Small intestine (tissue), 7 donors: ENCODE results near the gene C1orf216. TPM values are rescaled to one million over a fixed set of nuclear protein-coding genes. Genes with fewer than 3 reads are reported as not detected.
A peak's percentile ranks its signal among the peaks of the same experiment; 100 is the strongest.

ENCODE experiments used
- DNase-seq, 2 donors: peaks; one replicate each; pipeline versions ENCODE4 v3.0.0 to v3.0.0-alpha.2; 2013
- FAIRE-seq: peaks from 2 replicates; lab custom pipeline; 2012; peaks lifted over from hg19 to GRCh38; lab: Jason Lieb, UNC
- H3K27ac ChIP-seq, 3 donors: one replicate each; pipeline ENCODE4 v1.5.1; 2013; ENCODE audit warnings: low read length in 2 of 3, mild to moderate bottlenecking in 2 of 3, control low read depth in 1 of 3, inconsistent platforms in 1 of 3, low read depth in 1 of 3, moderate library complexity in 1 of 3
- H3K27me3 ChIP-seq, 3 donors: one replicate each; pipeline ENCODE4 v1.6.1; 2013; ENCODE audit warnings: low read length in 3 of 3, inconsistent platforms in 1 of 3; ENCODE audit not compliant: control insufficient read depth in 3 of 3, insufficient read depth in 3 of 3
- H3K36me3 ChIP-seq, 3 donors: one replicate each; pipeline ENCODE4 v1.6.1; 2013; ENCODE audit warnings: low read length in 3 of 3, inconsistent platforms in 1 of 3, low read depth in 1 of 3, mild to moderate bottlenecking in 1 of 3, moderate library complexity in 1 of 3; ENCODE audit not compliant: control insufficient read depth in 3 of 3, insufficient read depth in 2 of 3
- H3K4me1 ChIP-seq, 3 donors: one replicate each; pipeline ENCODE4 v1.6.1; 2013; ENCODE audit warnings: low read length in 2 of 3, inconsistent platforms in 1 of 3, low read depth in 1 of 3, mild to moderate bottlenecking in 1 of 3, moderate library complexity in 1 of 3; ENCODE audit not compliant: control insufficient read depth in 3 of 3, insufficient read depth in 2 of 3
- H3K4me3 ChIP-seq, 3 donors: one replicate each; pipeline ENCODE4 v1.5.1; 2013; ENCODE audit warnings: low read length in 3 of 3, control low read depth in 1 of 3, inconsistent platforms in 1 of 3, low read depth in 1 of 3, mild to moderate bottlenecking in 1 of 3, moderate library complexity in 1 of 3
- H3K9me3 ChIP-seq, 2 donors: one replicate each; pipeline ENCODE4 v1.6.1; 2013; ENCODE audit warnings: low read depth in 1 of 2, low read length in 1 of 2; ENCODE audit not compliant: control insufficient read depth in 2 of 2, insufficient read depth in 1 of 2
- WGBS, 3 donors: extraction: QIAGEN DNeasy Blood & Tissue Kit; methylation state at CpG; one replicate each; pipeline ENCODE4 v1.1.7; 2013; 5-methylcytosine and 5-hydroxymethylcytosine counted together
- polyA plus RNA-seq, 4 donors: library from polyadenylated mRNA; stranded (reverse) in 3 of 4; unstranded in 1 of 4; fragments of 200-250 nt in 3 of 4; fragments of 120-200 nt in 1 of 4; gene quantifications; one replicate each; pipeline versions ENCODE4 v1.2.1 to v1.2.3, GENCODE V29; 2013
- donor health status: healthy with polysubstance abuse.
- donor health status: control.
- donor health status: control.
- donor health status: Bipolar disorder and iron deficiency.
- donor health status: healthy.

Gene C1orf216
- polyA plus RNA-seq, 4 donors, result 1.1 to 7.5 (median 2.2) TPM

GRCh38 chr1:35745124-35745730, 26.5 kb upstream of the C1orf216 start:
- Histone ChIP-seq H3K27ac (no peak overlapping the region), H3K4me3 (no peak overlapping the region), H3K36me3 (no peaks in the 10 kb centered on the region), H3K27me3 (no peaks in the 10 kb centered on the region), H3K4me1 (no peaks in the 10 kb centered on the region), H3K9me3 (no peaks in the 10 kb centered on the region)
- FAIRE-seq (no peak), DNase-seq (no peak)
- whole genome bisulfite sequencing, 3 donors, result 73 to 90% (median 77%) methylated on average over 1 of the region's 1 CpG

- WGBS, 3 donors, result 23 to 61% (median 52%) methylated on average over 1 of the region's 1 CpG
- H3K27me3 ChIP-seq, result no peaks in the 10 kb centered on the region
- DNase-seq (peak; percentile 41 to 73), FAIRE-seq (no peak)
- peak overlapping the region in 1 of 3 donors; percentile 37 for H3K27ac ChIP-seq
- no peaks in the 10 kb centered on the region for H3K9me3 ChIP-seq
- H3K4me3 ChIP-seq, result no peak overlapping the region
- peaks cover 0 to 2% (median 0%) of the 10 kb centered on the region in 3 donors for H3K36me3 ChIP-seq
- peaks cover 0 to 3% (median 0%) of the 10 kb centered on the region in 3 donors for H3K4me1 ChIP-seq
These were observed 18.4 kb upstream of the C1orf216 start for GRCh38 chr1:35737120-35737519.

GRCh38 chr1:35727434-35728040, 8.9 kb upstream of the C1orf216 start:
- no peak for DNase-seq
- Histone ChIP-seq H3K9me3 (no peaks in the 10 kb centered on the region), H3K27me3 (no peaks in the 10 kb centered on the region), H3K27ac (no peak overlapping the region), H3K4me1 (no peaks in the 10 kb centered on the region), H3K36me3 (no peaks in the 10 kb centered on the region), H3K4me3 (no peak overlapping the region)
- 88 to 91% (median 90%) methylated on average over 4 of the region's 4 CpGs for WGBS, 3 donors
- no peak for FAIRE-seq

GRCh38 chr1:35726450-35727433, 8.1 kb upstream of the C1orf216 start:
- no peaks in the 10 kb centered on the region for H3K4me1 ChIP-seq
- no peaks in the 10 kb centered on the region for H3K27me3 ChIP-seq
- DNase-seq (peak; percentile 58 to 71), FAIRE-seq (no peak)
- H3K9me3 ChIP-seq, result no peaks in the 10 kb centered on the region
- H3K36me3 ChIP-seq, result no peaks in the 10 kb centered on the region
- H3K4me3 ChIP-seq, result no peak overlapping the region
- 52 to 54% (median 52%) methylated on average over 11 of the region's 11 CpGs for WGBS, 3 donors
- H3K27ac ChIP-seq, result no peak overlapping the region

- no peak for FAIRE-seq
- H3K36me3 ChIP-seq, result no peaks in the 10 kb centered on the region
- WGBS, 3 donors, result 68 to 87% (median 86%) methylated on average over 10 of the region's 10 CpGs
- no peaks in the 10 kb centered on the region for H3K27me3 ChIP-seq
- no peak for DNase-seq
- H3K4me1 ChIP-seq, result no peaks in the 10 kb centered on the region
- H3K4me3 ChIP-seq, result no peak overlapping the region
- no peaks in the 10 kb centered on the region for H3K9me3 ChIP-seq
- no peak overlapping the region for H3K27ac ChIP-seq
These were observed 6.9 kb upstream of the C1orf216 start for GRCh38 chr1:35725596-35725995.

- H3K9me3 ChIP-seq, result no peaks in the 10 kb centered on the region
- FAIRE-seq (no peak), DNase-seq (peak in 1 of 2 donors; percentile 22)
- WGBS, 3 donors, result 13 to 20% (median 14%) methylated on average over 9 to 10 of the region's 10 CpGs
- H3K27ac ChIP-seq, result peak overlapping the region in 2 of 3 donors; percentile 61 to 76
- peak overlapping the region; percentile 50 to 61 (median 60) for H3K4me3 ChIP-seq
- H3K27me3 ChIP-seq, result peaks cover 0 to 6% (median 0%) of the 10 kb centered on the region in 3 donors
- no peaks in the 10 kb centered on the region for H3K36me3 ChIP-seq
- no peaks in the 10 kb centered on the region for H3K4me1 ChIP-seq
These were observed 690 bp downstream of the C1orf216 start for GRCh38 chr1:35717911-35718476.

GRCh38 chr1:35715568-35716002, 3.1 kb downstream of the C1orf216 start:
- Histone ChIP-seq H3K4me3 (no peak overlapping the region), H3K36me3 (no peaks in the 10 kb centered on the region), H3K4me1 (no peaks in the 10 kb centered on the region), H3K9me3 (no peaks in the 10 kb centered on the region), H3K27ac (no peak overlapping the region), H3K27me3 (peaks cover 0 to 6% (median 0%) of the 10 kb centered on the region in 3 donors)
- peak; percentile 84 for DNase-seq
- FAIRE-seq, result no peak
- WGBS, 3 donors, result 31 to 36% (median 35%) methylated on average over 14 to 15 of the region's 15 CpGs
